Uterus (tissue), 2 donors: ENCODE data around the gene POLR2B.

Experiments
- CTCF ChIP-seq, 4 experiments: fragments of 200-600 bp in 2 of 4; fragments of 450-650 bp in 2 of 4; sonication (generic) in 2 of 4; IDR thresholded peaks; one replicate each; pipeline ENCODE4 v1.5.1; 2016 to 2019; ENCODE audit warnings: antibody characterized with exemption in 4 of 4, mild to moderate bottlenecking in 2 of 4, moderate library complexity in 1 of 4
- POLR2A ChIP-seq, 2 donors: fragments of 450-650 bp; IDR thresholded peaks; one replicate each; pipeline ENCODE4 v1.6.1; 2016; ENCODE audit warnings: antibody characterized with exemption in 2 of 2, mild to moderate bottlenecking in 1 of 2, moderate library complexity in 1 of 2

- TF ChIP-seq CTCF (IDR thresholded peaks at IDR 0.05) (no peak), POLR2A (IDR thresholded peaks at IDR 0.05) (no peak)
Measured at GRCh38 chr4:56976283-56976836, 2.3 kb upstream of the POLR2B start.
